NCI-H146 (cell line): ENCODE results near the gene CDCA8.

Source experiments
- DNase-seq: peaks from one replicate; lab custom pipeline; 2025; lab: John Stamatoyannopoulos, UW

Gene CDCA8

GRCh38 chr1:37717631-37718030, 25.3 kb downstream of the CDCA8 start:
- DNase-seq: no peak

- DNase-seq: no peak
Observed at GRCh38 chr1:37718181-37718900, 26.0 kb downstream of the CDCA8 start.

GRCh38 chr1:37718901-37719571, 26.7 kb downstream of the CDCA8 start:
- DNase-seq: no peak

GRCh38 chr1:37719572-37720195, 27.4 kb downstream of the CDCA8 start:
- no peak for DNase-seq

GRCh38 chr1:37720231-37721130, 28.2 kb downstream of the CDCA8 start:
- no peak for DNase-seq

GRCh38 chr1:37721565-37721964, 29.2 kb downstream of the CDCA8 start:
- no peak for DNase-seq

GRCh38 chr1:37722181-37723071, 30.1 kb downstream of the CDCA8 start:
- DNase-seq: no peak

- DNase-seq: no peak
Observed at GRCh38 chr1:37723072-37723389, 30.7 kb downstream of the CDCA8 start.

- no peak for DNase-seq
Observed at GRCh38 chr1:37723390-37724078, 31.2 kb downstream of the CDCA8 start.

GRCh38 chr1:37724575-37724974, 32.3 kb downstream of the CDCA8 start:
- no peak for DNase-seq

GRCh38 chr1:37725851-37726613, 33.7 kb downstream of the CDCA8 start:
- DNase-seq: no peak

- DNase-seq: no peak
Observed at GRCh38 chr1:37726751-37727585, 34.7 kb downstream of the CDCA8 start.

- DNase-seq: no peak
Observed at GRCh38 chr1:37728416-37728815, 36.1 kb downstream of the CDCA8 start.

GRCh38 chr1:37730376-37730775, 38.1 kb downstream of the CDCA8 start:
- DNase-seq: no peak

- no peak for DNase-seq
Observed at GRCh38 chr1:37731312-37732019, 39.1 kb downstream of the CDCA8 start.

- no peak for DNase-seq
Observed at GRCh38 chr1:37732111-37732780, 39.9 kb downstream of the CDCA8 start.

GRCh38 chr1:37734629-37735591, 42.6 kb downstream of the CDCA8 start:
- no peak for DNase-seq
